Activated effector memory CD4-positive, alpha-beta T cell treated with Interleukin-2 at 50 U/mL for 16 hours (primary cell): ENCODE data around the gene OR11G2.
"Not testable (repeated sequence)": the region's sequence is repeated elsewhere in the genome, so short reads cannot be mapped to it uniquely, and the experiment has no call there.

Experiments used
- DNase-seq: peaks from one replicate; pipeline ENCODE4 v3.0.0-alpha.2; 2020

OR11G2 gene, protein sequence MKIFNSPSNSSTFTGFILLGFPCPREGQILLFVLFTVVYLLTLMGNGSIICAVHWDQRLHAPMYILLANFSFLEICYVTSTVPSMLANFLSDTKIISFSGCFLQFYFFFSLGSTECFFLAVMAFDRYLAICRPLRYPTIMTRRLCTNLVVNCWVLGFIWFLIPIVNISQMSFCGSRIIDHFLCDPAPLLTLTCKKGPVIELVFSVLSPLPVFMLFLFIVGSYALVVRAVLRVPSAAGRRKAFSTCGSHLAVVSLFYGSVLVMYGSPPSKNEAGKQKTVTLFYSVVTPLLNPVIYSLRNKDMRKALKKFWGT

DNA sequence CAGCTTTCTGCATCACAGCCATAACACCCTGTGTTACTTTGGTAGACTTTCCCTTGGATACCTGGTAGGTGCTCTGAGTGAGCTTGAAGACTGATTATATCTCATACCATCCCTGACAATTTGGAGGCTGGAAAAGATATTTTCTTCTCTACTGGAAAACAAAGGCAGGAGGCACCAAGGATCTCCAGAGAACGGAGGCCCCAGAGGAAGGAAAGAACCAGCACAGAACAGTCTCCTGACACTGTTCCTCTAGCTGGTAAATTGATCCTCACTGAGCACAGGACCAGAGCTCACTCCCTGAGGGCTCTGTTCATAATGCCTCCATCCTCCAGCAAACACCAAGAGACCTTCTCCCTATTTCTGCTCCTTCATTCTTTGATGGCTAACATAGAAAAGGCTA is at the start of gene OR11G2:
Gene OR11G2 (plus strand): TSS at position 301 of the 400 bp plus-strand sequence. CDS start 6,542 bp downstream, outside the sequence.
- DNase-seq = no peak

DNA sequence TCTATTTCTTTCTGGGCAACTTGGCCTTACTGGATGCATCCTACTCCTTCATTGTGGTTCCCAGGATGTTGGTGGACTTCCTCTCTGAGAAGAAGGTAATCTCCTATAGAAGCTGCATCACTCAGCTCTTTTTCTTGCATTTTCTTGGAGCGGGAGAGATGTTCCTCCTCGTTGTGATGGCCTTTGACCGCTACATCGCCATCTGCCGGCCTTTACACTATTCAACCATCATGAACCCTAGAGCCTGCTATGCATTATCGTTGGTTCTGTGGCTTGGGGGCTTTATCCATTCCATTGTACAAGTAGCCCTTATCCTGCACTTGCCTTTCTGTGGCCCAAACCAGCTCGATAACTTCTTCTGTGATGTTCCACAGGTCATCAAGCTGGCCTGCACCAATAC is 46.8 kb upstream of the OR11G2 start:
- DNase-seq = no peak

DNA sequence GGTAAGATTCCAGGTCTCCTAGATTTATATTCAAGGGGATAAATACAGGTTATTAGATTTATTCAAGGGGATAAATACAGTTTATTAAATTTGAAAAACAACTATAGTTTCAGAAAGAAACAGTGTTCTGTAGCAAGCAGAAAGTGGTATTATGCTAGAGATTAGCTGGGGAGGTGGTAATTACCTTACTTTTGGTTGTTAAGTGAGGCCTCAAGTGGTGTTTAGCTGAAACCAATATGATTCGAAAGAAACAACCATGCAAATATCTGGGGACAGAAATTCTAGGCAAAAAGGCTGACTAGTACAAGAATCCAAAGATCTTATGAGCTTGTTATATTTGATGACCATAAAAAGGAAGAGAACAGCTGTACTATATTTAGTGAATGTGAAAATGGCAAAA is 45.9 kb upstream of the OR11G2 start:
- no peak for DNase-seq

GRCh38 chr14:20164462-20164861 is 26.2 kb upstream of the OR11G2 start:
- DNase-seq = no peak

- DNase-seq = no peak
Observed at GRCh38 chr14:20167091-20167490, 23.6 kb upstream of the OR11G2 start.

GRCh38 chr14:20169852-20170251 is 20.8 kb upstream of the OR11G2 start:
- not testable (repeated sequence) for DNase-seq

DNA sequence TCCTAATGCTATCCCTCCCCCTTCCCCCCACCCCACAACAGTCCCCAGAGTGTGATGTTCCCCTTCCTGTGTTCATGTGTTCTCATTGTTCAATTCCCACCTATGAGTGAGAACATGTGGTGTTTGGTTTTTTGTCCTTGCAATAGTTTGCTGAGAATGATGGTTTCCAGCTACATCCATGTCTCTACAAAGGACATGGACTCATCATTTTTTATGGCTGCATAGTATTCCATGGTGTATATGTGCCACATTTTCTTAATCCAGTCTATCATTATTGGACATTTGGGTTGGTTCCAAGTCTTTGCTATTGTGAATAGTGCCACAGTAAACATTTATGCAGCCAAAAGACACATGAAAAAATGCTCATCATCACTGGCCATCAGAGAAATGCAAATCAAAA is 16.5 kb upstream of the OR11G2 start:
- DNase-seq = not testable (repeated sequence)

GRCh38 chr14:20176330-20176729 is 14.4 kb upstream of the OR11G2 start:
- no peak for DNase-seq

GRCh38 chr14:20177433-20177974 is 13.2 kb upstream of the OR11G2 start:
- no peak for DNase-seq

GRCh38 chr14:20179218-20179617 is 11.5 kb upstream of the OR11G2 start:
- no peak for DNase-seq

GRCh38 chr14:20179880-20180279 is 10.8 kb upstream of the OR11G2 start:
- no peak for DNase-seq

- no peak for DNase-seq
Observed at GRCh38 chr14:20180486-20180885, 10.2 kb upstream of the OR11G2 start.

DNA sequence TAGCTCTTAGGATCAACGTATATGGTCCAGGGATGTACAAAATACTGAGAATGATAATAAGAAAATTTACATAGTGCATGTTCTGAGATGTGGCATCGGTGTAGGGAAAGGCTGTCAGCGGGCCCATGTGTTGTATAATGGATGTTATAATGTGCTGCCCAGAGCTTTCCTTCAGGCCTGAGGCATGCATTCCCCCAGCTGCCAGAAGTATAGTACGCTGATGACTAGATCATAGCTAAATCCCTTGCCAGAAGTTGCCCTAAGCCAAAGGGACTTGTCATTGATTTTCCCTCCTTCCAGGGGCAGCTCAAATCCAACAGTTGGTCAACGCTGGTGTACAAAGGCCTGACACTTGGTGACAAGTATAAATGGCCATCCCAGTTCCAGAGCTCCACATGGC is 6.5 kb upstream of the OR11G2 start:
- DNase-seq = no peak

- no peak for DNase-seq
Observed at GRCh38 chr14:20191396-20191795, 700 bp downstream of the OR11G2 start.

GRCh38 chr14:20194101-20194500 is 3.4 kb downstream of the OR11G2 start:
- no peak for DNase-seq

DNA sequence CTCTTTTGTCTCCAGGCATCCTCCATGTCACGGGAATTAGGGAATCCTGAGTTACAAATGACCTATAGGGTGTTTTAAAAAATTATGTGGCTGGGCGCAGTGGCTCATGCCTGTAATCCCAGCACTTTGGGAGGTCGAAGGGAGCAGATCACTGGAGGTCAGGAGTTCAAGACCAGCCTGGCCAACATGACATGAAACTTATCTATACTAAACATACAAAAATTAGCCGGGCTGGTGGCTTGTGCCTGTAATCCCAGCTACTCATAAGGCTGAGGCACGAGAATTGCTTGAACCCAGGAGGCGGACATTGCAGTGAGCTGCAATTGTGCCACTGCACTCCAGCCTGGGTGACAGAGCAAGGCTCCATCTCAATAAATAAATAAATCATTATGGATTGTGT is 4.5 kb downstream of the OR11G2 start:
- DNase-seq = not testable (repeated sequence)

- no peak for DNase-seq
Observed at GRCh38 chr14:20195911-20196310, 5.2 kb downstream of the OR11G2 start.

DNA sequence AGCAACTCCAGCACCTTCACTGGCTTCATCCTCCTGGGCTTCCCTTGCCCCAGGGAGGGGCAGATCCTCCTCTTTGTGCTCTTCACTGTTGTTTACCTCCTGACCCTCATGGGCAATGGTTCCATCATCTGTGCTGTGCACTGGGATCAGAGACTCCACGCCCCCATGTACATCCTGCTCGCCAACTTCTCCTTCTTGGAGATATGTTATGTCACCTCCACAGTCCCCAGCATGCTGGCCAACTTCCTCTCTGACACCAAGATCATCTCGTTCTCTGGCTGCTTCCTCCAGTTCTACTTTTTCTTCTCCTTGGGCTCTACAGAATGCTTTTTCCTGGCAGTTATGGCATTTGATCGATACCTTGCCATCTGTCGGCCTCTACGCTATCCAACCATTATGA is 6.8 kb downstream of the OR11G2 start:
- DNase-seq = no peak

- no peak for DNase-seq
Observed at GRCh38 chr14:20198991-20199390, 8.3 kb downstream of the OR11G2 start.

DNA sequence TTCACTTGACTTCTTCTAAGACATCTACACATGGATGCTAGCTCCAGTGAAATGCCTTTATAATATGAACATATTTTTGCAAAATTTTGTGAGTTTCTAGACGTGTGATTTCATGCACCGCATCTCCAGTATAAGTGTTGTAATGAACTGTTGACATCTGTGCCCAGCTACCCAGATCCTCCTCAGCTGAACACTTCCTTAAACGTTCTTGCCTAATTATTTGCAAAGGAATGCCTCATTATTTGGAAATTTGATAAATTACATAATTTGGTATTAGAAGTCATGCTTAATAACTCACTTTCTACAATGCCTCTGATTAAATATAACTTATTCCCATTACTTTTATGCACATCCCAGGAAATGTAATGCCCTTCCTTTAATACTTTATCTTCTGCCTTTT is 14.0 kb downstream of the OR11G2 start:
- no peak for DNase-seq

DNA sequence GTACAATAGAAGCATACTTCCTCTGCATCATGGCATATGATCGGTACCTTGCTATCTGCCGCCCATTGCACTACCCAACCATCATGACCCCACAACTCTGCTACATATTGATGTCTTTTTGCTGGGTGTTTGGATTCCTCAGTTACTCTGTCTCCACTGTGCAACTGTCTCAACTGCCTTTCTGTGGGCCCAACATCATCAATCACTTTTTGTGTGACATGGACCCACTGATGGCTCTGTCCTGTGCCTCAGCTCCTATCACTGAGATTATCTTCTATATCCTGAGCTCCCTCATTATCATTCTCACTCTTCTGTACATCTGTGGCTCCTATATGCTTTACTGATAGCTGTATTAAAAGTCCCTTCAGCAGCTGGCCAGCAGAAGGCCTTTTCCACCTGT is 18.9 kb downstream of the OR11G2 start:
- DNase-seq = no peak

DNA sequence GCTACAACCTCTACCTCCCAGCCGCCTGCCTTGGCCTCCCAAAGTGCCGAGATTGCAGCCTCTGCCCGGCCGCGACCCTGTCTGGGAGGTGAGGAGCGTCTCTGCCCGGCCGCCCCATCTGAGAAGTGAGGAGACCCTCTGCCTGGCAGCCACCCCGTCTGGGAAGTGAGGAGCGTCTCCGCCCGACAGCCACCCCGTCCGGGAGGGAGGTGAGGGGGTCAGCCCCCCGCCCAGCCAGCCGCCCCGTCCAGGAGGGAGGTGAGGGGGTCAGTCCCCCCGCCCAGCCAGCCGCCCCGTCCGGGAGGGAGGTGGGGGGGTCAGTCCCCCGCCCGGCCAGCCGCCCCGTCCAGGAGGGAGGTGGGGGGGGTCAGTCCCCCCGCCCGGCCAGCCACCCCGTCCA is 21.7 kb downstream of the OR11G2 start:
- not testable (repeated sequence) for DNase-seq

DNA sequence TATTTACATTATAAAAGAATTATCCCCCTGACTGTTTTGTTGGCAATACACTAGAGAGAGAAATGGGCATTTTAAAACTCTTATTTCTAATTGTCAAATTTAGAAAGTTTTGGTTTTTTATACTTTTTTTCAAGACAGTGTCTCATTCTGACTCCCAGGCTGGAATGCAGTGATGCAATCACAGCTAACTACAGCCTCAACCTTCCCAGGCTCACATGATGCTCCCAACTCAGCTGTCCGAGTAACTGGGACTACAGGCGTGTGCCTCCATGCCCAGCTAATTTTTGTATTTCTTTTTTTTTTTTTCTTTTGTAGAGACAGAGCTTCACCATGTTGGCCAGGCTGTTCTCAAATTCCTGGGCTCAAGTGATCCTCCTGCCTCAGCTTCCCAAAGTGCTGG is 24.5 kb downstream of the OR11G2 start:
- no peak for DNase-seq

DNA sequence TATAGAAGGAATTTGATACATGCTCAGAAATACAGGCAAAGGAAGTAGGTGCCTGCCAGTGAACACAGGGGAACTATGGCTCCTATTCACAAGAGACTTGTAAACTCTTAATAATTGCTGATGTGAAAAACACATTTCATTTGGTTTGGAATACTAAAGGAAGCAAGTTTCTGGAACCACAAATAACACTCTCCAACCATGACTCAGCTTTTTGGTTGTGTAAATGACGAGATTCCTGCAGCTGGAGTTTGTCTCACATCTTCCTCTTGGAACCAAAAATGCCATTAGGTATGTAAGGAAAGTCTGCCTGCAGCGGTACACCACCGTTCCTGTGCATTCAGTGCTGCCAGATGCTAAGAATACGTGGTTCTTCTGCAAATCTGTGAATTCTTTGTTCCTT is 28.3 kb downstream of the OR11G2 start:
- DNase-seq = no peak

GRCh38 chr14:20223410-20223809 is 32.7 kb downstream of the OR11G2 start, which contains the start of gene OR11H6:
Gene OR11H6, plus strand, starts transcription at chr14:20223710. Its CDS starts 0 bp downstream, at chr14:20223710.
- no peak for DNase-seq
